Medulla oblongata (tissue), 1 donor: ENCODE measurements around the gene SLC25A30.
"Not testable (repeated sequence)": the region's sequence is repeated elsewhere in the genome, so short reads cannot be mapped to it uniquely, and the experiment has no call there.

Experiments
- DNase-seq: peaks from one replicate; pipeline ENCODE4 v3.0.0-alpha.2; 2015; ENCODE audit errors: extremely low spot score

The SLC25A30 gene

DNA sequence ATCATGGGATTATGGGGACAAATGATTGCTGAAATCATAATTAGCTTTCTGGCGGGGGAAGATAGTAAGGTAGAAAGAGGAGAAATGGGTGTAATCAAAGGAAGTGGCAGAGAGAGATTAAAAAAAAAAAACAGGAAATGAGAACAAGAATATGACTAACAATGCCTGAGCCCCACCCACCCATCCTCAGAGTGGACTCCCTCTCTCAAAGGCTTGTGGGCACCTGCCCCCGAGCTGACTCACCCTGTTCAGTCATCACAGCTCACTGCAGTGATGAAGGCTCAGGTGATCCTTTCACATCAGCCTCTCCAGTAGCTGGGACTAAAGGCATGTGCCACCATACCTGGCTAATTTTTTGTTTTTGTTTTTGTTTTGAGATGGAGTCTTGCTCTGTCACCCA is 50.8 kb downstream of the SLC25A30 start:
- no peak for DNase-seq

GRCh38 chr13:45365558-45365885 is 52.7 kb downstream of the SLC25A30 start:
- DNase-seq, result no peak

- DNase-seq, result no peak
These were observed 53.2 kb downstream of the SLC25A30 start for GRCh38 chr13:45364876-45365557.

- DNase-seq, result no peak
These were observed 55.2 kb downstream of the SLC25A30 start for GRCh38 chr13:45362939-45363338.

GRCh38 chr13:45361596-45362206 is 56.5 kb downstream of the SLC25A30 start:
- no peak for DNase-seq

DNA sequence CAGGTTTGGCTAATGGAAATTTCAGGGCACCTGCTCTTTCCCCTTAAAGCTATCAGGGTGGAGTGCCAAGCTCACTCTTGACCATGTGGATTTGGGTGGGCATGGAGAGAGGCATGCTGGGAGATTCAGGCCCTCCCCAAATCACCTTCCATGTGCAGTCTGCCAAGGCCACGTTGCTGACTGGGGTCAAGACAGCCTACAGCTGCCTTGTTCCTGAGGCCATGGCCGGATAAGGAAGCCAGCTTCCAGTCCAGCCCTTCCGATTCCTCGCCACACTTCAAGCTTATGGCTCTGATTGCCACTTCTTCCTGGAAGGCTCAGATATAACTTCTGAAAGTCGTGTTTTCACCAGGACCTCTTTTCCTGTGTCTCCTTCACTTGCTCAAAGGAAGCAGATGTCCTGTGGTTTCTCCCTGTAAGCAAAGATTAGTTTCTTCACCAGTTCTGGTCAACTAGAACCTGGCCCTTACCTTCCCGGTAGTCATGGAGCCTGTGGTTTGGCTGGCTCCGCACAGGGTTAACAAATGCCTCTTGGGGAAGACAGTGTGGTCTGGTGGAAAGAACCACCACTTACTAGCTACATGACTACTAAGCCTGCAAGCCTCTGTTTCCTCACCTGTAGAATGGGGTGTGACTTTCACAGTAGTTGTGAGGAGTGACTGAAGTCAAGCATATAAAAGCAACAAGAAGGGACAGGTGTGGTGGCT is 61.1 kb downstream of the SLC25A30 start:
- no peak for DNase-seq

DNA sequence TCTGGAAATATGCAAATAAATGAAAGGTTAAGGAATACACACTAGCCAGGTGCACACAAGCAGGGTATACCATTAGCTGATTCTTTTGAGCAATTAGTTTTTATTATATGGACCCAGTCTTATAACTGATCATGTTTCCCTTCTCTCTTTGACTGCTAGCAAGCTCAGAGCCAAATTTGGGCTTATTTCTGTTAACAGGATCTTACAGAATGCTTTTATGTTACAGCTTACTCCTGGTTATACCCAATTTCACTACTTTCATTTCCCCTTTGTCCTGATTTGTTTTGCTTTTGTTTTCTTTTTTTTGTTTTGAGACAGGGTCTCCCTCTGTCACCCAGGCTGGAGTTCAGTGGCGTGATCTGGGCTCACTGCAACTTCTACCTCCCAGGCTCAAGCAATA is 64.3 kb downstream of the SLC25A30 start:
- no peak for DNase-seq

- no peak for DNase-seq
These were observed 66.1 kb downstream of the SLC25A30 start for GRCh38 chr13:45352031-45352430.

GRCh38 chr13:45350152-45350551 is 68.0 kb downstream of the SLC25A30 start:
- no peak for DNase-seq

DNA sequence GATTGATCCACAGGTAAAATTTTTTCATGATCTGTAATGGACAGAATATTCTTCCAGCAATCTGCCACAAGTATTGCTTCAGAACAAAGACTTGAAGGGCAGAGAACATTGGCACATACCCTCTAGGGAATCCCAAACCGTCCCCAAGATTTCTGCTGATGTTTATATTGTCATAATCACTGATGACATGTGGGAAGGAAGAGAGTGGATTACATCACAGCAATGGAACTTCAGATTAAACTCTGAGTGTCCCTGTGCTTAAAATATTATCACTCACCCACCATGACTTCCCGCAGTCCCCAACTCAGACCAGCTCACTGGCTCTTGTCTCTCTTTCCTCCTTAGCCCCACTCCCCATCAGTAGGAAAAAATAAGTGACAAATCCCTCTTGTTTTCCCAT is 68.7 kb downstream of the SLC25A30 start:
- DNase-seq, result no peak

- DNase-seq, result not testable (repeated sequence)
These were observed 74.1 kb downstream of the SLC25A30 start for GRCh38 chr13:45344064-45344463.
